Ovary (tissue), 3 donors: ENCODE results near the gene POMZP3.
"Not testable (repeated sequence)": the region's sequence is repeated elsewhere in the genome, so short reads cannot be mapped to it uniquely, and the experiment has no call there.

ENCODE experiments used
- EP300 ChIP-seq: sonication (generic); formaldehyde crosslinking; IDR thresholded peaks from one replicate; pipeline ENCODE4 v1.6.1; 2017; ENCODE audit warnings: antibody characterized with exemption
- TF ChIP-seq, protein P1 (sequence below), 3 donors: fragments of 450-650 bp in 2 of 3; fragments of 200-600 bp in 1 of 3; IDR thresholded peaks; one replicate each; pipeline versions ENCODE4 v1.5.1 to v1.8.0; 2016 to 2022; ENCODE audit warnings: antibody characterized with exemption in 3 of 3, mild to moderate bottlenecking in 1 of 3
- donor health status: DM: no; HTN: no; CAD: no.

- not testable (repeated sequence) for TF ChIP-seq EP300
- TF ChIP-seq, protein P1, sequence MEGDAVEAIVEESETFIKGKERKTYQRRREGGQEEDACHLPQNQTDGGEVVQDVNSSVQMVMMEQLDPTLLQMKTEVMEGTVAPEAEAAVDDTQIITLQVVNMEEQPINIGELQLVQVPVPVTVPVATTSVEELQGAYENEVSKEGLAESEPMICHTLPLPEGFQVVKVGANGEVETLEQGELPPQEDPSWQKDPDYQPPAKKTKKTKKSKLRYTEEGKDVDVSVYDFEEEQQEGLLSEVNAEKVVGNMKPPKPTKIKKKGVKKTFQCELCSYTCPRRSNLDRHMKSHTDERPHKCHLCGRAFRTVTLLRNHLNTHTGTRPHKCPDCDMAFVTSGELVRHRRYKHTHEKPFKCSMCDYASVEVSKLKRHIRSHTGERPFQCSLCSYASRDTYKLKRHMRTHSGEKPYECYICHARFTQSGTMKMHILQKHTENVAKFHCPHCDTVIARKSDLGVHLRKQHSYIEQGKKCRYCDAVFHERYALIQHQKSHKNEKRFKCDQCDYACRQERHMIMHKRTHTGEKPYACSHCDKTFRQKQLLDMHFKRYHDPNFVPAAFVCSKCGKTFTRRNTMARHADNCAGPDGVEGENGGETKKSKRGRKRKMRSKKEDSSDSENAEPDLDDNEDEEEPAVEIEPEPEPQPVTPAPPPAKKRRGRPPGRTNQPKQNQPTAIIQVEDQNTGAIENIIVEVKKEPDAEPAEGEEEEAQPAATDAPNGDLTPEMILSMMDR (IDR thresholded peaks at IDR 0.05), result not testable (repeated sequence)
These were observed 29.8 kb downstream of the POMZP3 start for GRCh38 chr7:76597288-76597687.
